Lower lobe of right lung (tissue), 2 donors: ENCODE data around the gene CCL5. TPM values are rescaled to one million over a fixed set of nuclear protein-coding genes. Genes with fewer than 3 reads are reported as not detected.
A peak's percentile ranks its signal among the peaks of the same experiment; 100 is the strongest.

Experiments used
- ATAC-seq, 2 donors: fragments of 200-7000 bp; cut with Tn5 transposase; one replicate each; pipeline ENCODE4 v1.9.1; 2020 to 2022; ENCODE audit warnings: mild to moderate bottlenecking in 2 of 2, moderate library complexity in 2 of 2
- DNase-seq: peaks from one replicate; pipeline ENCODE4 v3.0.0-alpha.2; 2020
- H3K27ac ChIP-seq: fragments of 200-600 bp; one replicate; pipeline ENCODE4 v1.8.0; 2022
- H3K27me3 ChIP-seq: fragments of 200-600 bp; one replicate; pipeline ENCODE4 v1.8.0; 2022; ENCODE audit warnings: low read depth
- H3K36me3 ChIP-seq: fragments of 200-600 bp; one replicate; pipeline ENCODE4 v1.8.0; 2022; ENCODE audit warnings: mild to moderate bottlenecking
- H3K4me1 ChIP-seq: fragments of 200-600 bp; one replicate; pipeline ENCODE4 v1.8.0; 2022
- H3K4me3 ChIP-seq: fragments of 200-600 bp; one replicate; pipeline ENCODE4 v1.8.0; 2022; ENCODE audit warnings: mild to moderate bottlenecking
- H3K9me3 ChIP-seq: fragments of 200-600 bp; one replicate; pipeline ENCODE4 v1.8.0; 2022
- intact Hi-C: fragments of 100-400 bp; cut with DNase I; formaldehyde crosslinking; loops from one replicate; pipeline ENCODE4 v1.11.0; 2022
- total RNA-seq: library from RNA; stranded (reverse); fragmentation: NEBNext Ultra II Directional; extraction: Animal tissue kit (Norgen Biotek cat#: 25700); gene quantifications from one replicate; pipeline ENCODE4 v1.2.1, GENCODE V29; 2021
- TF ChIP-seq, protein P1 (sequence below): fragments of 200-600 bp; IDR thresholded peaks from one replicate; pipeline ENCODE4 v1.8.0; 2022; ENCODE audit warnings: antibody characterized with exemption, mild to moderate bottlenecking
- donor health status: DM: no; HTN: yes; CAD: no; lungs with severe emphysema.

The CCL5 gene
- total RNA-seq, 1 donor from 2014 or later: 18.2 TPM

DNA sequence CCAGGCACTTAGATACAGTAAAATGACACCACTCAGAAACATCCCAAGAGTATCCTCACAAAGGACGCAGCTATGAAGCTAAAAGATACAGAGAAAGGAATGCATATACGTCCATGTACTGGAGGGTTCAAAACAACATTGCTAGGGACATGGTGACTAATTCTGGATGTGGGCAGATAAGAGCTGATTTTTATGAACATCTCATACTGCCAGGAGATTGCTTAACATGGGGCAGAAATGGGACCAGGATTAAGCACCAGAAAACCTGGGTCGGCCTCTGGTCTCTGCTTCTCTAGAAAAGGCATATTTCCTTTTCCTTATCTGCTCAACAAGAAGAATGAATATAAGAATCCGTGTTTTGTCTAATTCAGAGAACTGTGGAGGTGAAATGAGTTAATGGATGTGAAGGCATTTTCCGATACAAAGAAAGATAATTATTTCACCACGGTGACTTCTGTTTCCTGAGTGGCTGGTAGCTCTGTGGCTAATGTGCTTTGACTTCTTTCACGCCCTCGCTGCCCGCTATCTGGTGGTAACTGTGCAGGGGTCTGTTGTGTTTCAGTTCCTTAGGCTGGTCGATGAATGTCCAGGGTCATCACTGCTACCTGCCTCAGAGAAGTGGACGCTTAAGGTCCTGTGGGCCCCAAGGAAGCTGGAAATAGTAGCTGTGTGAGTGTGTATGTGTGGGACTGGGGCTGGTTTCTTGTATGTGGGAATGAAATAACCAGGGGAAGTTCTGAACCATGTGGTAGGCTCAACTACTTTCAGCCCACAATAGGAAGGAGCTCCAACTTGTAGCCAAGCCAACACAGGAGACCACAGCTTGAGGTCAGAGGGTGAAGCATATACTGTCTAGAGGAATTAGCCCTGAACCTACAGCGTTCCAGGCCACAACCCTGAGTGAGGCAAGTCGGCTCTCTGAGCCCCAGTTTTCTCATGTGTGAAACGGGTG is 15.8 kb upstream of the CCL5 start:
- ATAC-seq: peak; percentile 63 to 70
- TF ChIP-seq, protein P1, sequence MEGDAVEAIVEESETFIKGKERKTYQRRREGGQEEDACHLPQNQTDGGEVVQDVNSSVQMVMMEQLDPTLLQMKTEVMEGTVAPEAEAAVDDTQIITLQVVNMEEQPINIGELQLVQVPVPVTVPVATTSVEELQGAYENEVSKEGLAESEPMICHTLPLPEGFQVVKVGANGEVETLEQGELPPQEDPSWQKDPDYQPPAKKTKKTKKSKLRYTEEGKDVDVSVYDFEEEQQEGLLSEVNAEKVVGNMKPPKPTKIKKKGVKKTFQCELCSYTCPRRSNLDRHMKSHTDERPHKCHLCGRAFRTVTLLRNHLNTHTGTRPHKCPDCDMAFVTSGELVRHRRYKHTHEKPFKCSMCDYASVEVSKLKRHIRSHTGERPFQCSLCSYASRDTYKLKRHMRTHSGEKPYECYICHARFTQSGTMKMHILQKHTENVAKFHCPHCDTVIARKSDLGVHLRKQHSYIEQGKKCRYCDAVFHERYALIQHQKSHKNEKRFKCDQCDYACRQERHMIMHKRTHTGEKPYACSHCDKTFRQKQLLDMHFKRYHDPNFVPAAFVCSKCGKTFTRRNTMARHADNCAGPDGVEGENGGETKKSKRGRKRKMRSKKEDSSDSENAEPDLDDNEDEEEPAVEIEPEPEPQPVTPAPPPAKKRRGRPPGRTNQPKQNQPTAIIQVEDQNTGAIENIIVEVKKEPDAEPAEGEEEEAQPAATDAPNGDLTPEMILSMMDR: no peak
- no peak overlapping the region for H3K27ac ChIP-seq

DNA sequence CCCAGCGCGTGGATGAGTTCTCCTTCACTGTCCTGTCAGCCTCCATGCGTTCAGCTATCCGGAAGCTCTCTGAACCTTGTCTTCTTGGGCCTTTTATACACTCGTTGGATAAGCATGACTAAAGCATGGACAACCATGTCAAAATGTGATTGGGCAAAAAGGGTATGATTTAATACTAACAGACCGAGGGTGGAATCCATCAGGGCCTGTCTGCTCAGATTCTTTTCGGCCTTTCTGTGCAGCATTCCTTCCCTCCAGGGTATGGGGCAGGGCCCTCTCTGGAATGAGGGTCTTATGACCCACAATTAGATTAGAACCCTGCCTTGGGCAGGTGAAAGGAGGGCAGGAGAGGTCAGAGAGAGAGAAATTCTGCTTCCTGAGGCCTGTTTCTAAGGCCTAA is 14.0 kb upstream of the CCL5 start:
- H3K27ac ChIP-seq: no peak overlapping the region

More for the DNA sequence above, 15.8 kb upstream of the CCL5 start:
- no peaks in the 10 kb centered on the region for H3K27me3 ChIP-seq
- H3K36me3 ChIP-seq: no peaks in the 10 kb centered on the region
- no peaks in the 10 kb centered on the region for H3K4me1 ChIP-seq
- no peaks in the 10 kb centered on the region for H3K9me3 ChIP-seq
- H3K4me3 ChIP-seq: no peak overlapping the region
- intact Hi-C loops: no loop called here
- DNase-seq: no peak

DNA sequence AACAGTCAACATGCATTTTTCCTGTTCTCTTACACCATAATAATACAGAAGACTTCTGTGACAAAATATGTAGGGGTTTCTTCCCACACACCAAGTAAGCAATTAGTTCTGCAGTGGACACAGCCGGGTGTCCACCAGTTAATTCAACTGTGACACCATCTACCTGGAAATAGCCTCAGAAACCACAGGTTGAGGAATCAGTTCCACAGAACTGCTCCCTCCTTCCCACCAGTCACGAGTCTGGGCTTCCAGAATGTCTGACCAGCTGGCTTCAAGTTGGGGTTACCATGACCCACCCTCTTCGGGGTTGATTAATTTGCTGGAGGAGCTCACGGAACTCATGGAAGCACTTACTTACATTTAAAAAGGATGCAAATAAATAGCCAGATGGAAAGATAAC is 13.6 kb upstream of the CCL5 start:
- H3K9me3 ChIP-seq: no peaks in the 10 kb centered on the region
- peaks cover 4% of the 10 kb centered on the region for H3K4me1 ChIP-seq
- H3K4me3 ChIP-seq: no peak overlapping the region
- no peak for DNase-seq
- no peaks in the 10 kb centered on the region for H3K27me3 ChIP-seq
- H3K27ac ChIP-seq: no peak overlapping the region
- ATAC-seq: no peak
- intact Hi-C loops: no loop called here
- TF ChIP-seq, protein P1: no peak
- H3K36me3 ChIP-seq: no peaks in the 10 kb centered on the region

More for the DNA sequence above, 14.0 kb upstream of the CCL5 start:
- no peak for DNase-seq
- ATAC-seq: no peak
- Histone ChIP-seq H3K4me1 (peaks cover 4% of the 10 kb centered on the region), H3K36me3 (no peaks in the 10 kb centered on the region), H3K9me3 (no peaks in the 10 kb centered on the region), H3K27me3 (no peaks in the 10 kb centered on the region), H3K4me3 (no peak overlapping the region)
- TF ChIP-seq, protein P1: no peak
- intact Hi-C loops: no loop called here

DNA sequence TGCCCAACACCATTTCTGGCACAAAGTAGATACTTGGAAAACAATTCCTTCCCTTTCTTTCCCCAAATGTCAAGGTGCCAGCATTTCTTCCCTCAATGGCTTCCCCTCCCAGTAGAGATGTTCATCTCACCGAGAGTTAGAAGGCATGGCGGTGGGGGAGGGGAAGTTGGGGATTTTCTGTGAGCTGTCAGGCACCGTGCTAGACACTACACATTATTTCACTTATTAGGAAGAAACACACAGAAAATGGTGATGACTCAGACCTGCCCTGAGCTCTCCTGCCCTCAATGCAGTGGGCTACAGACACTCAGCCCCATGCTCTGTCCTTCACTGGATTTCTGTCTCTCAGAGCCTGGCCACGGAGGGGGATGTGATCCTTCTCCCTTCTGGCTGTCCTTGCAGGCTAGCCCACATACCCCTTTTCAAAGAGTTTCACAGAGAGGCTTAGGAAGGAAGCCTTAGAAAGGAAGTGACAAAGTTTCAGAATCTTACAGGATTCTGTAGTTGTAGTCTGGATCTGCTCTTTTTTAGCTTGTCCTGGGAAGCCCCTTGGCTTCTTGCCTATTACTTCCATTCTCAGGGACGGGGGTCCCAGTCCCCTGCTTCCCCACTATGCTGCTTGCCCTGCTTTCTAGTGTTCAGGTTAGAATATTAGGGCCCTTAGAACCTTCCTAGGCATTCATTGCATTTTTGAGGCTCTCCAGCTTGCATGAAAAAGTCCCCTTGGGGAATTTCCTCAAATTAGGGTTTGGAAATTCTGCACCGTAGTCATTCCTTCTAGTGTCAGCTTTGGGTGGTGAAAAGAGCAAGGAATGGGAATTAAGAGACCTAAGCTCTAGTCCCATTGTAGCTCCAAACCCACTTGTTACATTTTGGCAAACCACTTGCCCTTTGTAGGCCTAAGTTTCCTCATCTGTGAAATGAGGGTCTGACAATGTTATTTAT is 12.2 kb upstream of the CCL5 start:
- DNase-seq (no peak), ATAC-seq (no peak)
- H3K4me1 ChIP-seq: peaks cover 4% of the 10 kb centered on the region
- H3K27ac ChIP-seq: no peak overlapping the region
- H3K27me3 ChIP-seq: no peaks in the 10 kb centered on the region
- TF ChIP-seq, protein P1: no peak
- intact Hi-C loops: no loop called here
- H3K4me3 ChIP-seq: no peak overlapping the region
- no peaks in the 10 kb centered on the region for H3K9me3 ChIP-seq
- no peaks in the 10 kb centered on the region for H3K36me3 ChIP-seq

DNA sequence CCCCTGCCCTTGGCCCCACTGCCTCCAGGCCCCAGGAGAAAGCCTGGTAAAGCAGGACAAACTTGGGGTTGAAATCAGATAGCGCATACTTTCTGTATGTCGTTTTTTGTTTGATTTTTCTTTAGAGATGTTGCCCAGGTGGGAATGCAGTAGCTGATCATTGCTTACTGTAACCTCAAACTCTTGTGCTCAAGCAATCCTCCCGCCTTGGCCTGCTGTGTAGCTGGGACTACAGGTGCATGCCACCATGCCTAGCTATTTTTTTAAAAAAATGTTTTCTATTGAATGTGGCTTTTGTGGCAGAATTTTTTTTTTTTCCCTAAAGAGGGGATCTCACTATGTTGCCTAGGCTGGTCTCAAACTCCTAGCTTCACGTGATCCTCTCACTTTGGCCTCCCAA is 11.1 kb upstream of the CCL5 start:
- no peak for ATAC-seq
- intact Hi-C loops: no loop called here
- no peak overlapping the region for H3K27ac ChIP-seq

More for the DNA sequence above, 11.1 kb upstream of the CCL5 start:
- no peaks in the 10 kb centered on the region for H3K9me3 ChIP-seq
- H3K4me1 ChIP-seq: peaks cover 4% of the 10 kb centered on the region
- no peaks in the 10 kb centered on the region for H3K27me3 ChIP-seq
- no peak overlapping the region for H3K4me3 ChIP-seq
- DNase-seq: no peak
- TF ChIP-seq, protein P1: no peak
- no peaks in the 10 kb centered on the region for H3K36me3 ChIP-seq
